Measurements from ENCODE around the gene TTC7B. TPM values are rescaled to one million over a fixed set of nuclear protein-coding genes. Genes with fewer than 3 reads are reported as not detected.

The TTC7B gene
- total RNA-seq, 2 experiments from 2014 or later = 5.6 to 7.8 TPM

DNA sequence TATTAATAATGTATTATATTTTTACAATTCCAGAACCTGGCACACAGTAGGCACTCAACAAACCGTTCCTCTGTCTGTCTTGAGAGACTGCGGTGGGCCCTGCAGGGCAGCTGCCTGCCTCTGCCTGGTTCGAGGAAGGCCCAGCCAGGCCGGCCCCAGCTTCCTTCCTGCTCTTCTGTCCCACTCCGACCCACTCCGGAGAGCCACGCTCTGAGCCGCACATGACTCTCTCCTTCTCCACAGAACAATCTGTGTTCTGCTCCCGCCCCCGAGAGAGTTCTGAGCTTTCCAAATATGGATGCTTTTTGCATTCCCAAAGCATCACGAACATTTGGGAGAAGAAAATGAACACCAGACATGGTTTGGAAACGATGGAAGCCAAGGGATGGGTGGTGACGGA is 57.3 kb downstream of the TTC7B start:
- H3K36me3 Mint-ChIP-seq (ENCODE audit: low read depth) = peaks cover 2% of the 10 kb centered on the region
- TF ChIP-seq CTCF (IDR thresholded peaks at IDR 0.05) = no peak
- no peaks in the 10 kb centered on the region for H3K27me3 Mint-ChIP-seq
- ATAC-seq = no peak
- peak overlapping the region; percentile 77 for H3K27ac Mint-ChIP-seq
- ChIA-PET POLR2A (interaction anchor here (1.0 to 1.9 kb wide), 6 partner anchors 14 to 376 kb away, joined by 3 to 7 read pairs (median 3); partner anchors contain the start of gene CALM1), CTCF (interaction anchor here (0.5 to 3.9 kb wide), 36 partner anchors 9 to 457 kb away, joined by 3 to 52 read pairs (median 4); no protein-coding TSS in a partner anchor)
- intact Hi-C loops (cut with micrococcal nuclease) = no loop called here
- DNase-seq = peak; percentile 24
- H3K4me3 Mint-ChIP-seq = peak overlapping the region; percentile 75
- peaks cover 8% of the 10 kb centered on the region for H3K9me3 Mint-ChIP-seq
- H3K4me1 Mint-ChIP-seq (ENCODE audit: low read depth) = peaks cover 15% of the 10 kb centered on the region

- CTCF ChIA-PET = interaction anchor here (0.5 to 3.9 kb wide), 43 partner anchors 9 to 457 kb away, joined by 3 to 52 read pairs (median 4); no protein-coding TSS in a partner anchor
- H3K27me3 Mint-ChIP-seq = no peaks in the 10 kb centered on the region
- ATAC-seq (peak; percentile 92), DNase-seq (peak; percentile 92)
- peaks cover 15% of the 10 kb centered on the region for H3K4me1 Mint-ChIP-seq (ENCODE audit: low read depth)
- H3K9me3 Mint-ChIP-seq = peaks cover 5% of the 10 kb centered on the region
- intact Hi-C loops (cut with micrococcal nuclease) = no loop called here
- peak; percentile 73 for TF ChIP-seq CTCF (IDR thresholded peaks at IDR 0.05)
- POLR2A ChIA-PET = interaction anchor here (1.0 to 1.9 kb wide), 6 partner anchors 14 to 376 kb away, joined by 3 to 7 read pairs (median 3); partner anchors contain the start of gene CALM1
- peaks cover 2% of the 10 kb centered on the region for H3K36me3 Mint-ChIP-seq (ENCODE audit: low read depth)
- H3K4me3 Mint-ChIP-seq = peak overlapping the region; percentile 75
- H3K27ac Mint-ChIP-seq = peak overlapping the region; percentile 77
Measured at GRCh38 chr14:90758028-90758889, 58.0 kb downstream of the TTC7B start.

- DNase-seq (no peak), ATAC-seq (no peak)
- H3K36me3 Mint-ChIP-seq (ENCODE audit: low read depth) = no peaks in the 10 kb centered on the region
- H3K4me1 Mint-ChIP-seq (ENCODE audit: low read depth) = peaks cover 15% of the 10 kb centered on the region
- no peak overlapping the region for H3K27ac Mint-ChIP-seq
- no peak for TF ChIP-seq CTCF (IDR thresholded peaks at IDR 0.05)
- peak overlapping the region; percentile 67 for H3K4me3 Mint-ChIP-seq
- ChIA-PET CTCF (interaction anchor here (0.9 to 3.9 kb wide), 11 partner anchors 9 to 454 kb away, joined by 3 to 52 read pairs (median 5); no protein-coding TSS in a partner anchor), POLR2A (interaction anchor here (0.7 to 1.9 kb wide), 3 partner anchors 136 to 373 kb away, joined by 3 to 7 read pairs (median 3); no protein-coding TSS in a partner anchor)
- intact Hi-C loops (cut with micrococcal nuclease) = no loop called here
- no peaks in the 10 kb centered on the region for H3K27me3 Mint-ChIP-seq
- H3K9me3 Mint-ChIP-seq = no peaks in the 10 kb centered on the region
Measured at GRCh38 chr14:90757452-90757851, 58.8 kb downstream of the TTC7B start.

DNA sequence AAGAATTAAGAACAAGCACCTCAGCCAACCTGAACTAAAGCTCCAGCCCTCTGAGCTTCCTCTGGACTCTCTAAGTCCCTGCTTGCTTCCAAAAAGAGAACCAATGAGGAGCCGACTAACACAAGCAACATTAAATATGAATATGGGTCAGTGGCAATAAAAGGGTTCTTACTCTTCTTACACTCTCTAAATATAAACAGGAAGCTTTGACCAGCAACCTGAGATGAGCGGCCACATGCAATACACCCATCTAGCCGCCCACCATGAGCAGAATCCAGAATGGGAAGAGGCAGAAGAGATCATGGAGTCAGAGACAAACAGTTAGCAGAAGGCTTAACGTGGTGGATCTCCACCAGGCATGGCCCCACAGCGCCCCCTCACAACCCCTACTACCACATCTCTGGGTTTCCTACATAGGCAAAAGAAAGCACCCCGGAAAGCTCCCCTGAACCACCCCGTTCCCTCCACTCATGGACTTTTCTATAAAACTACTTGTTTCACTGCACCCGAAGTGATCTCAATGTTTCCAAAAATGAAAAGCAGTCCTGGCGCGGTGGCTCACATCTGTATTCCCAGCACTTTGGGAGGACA is 59.4 kb downstream of the TTC7B start:
- no peak for TF ChIP-seq CTCF (IDR thresholded peaks at IDR 0.05)
- Mint-ChIP-seq H3K36me3 (ENCODE audit: low read depth) (no peaks in the 10 kb centered on the region), H3K4me1 (ENCODE audit: low read depth) (peaks cover 15% of the 10 kb centered on the region), H3K27me3 (no peaks in the 10 kb centered on the region), H3K9me3 (no peaks in the 10 kb centered on the region), H3K27ac (no peak overlapping the region), H3K4me3 (no peak overlapping the region)
- DNase-seq (peak; percentile 24), ATAC-seq (no peak)
- intact Hi-C loops (cut with micrococcal nuclease) = no loop called here
- CTCF ChIA-PET = interaction anchor here (1.5 to 3.9 kb wide), 5 partner anchors 8 to 60 kb away, joined by 8 to 52 read pairs (median 24); no protein-coding TSS in a partner anchor
- POLR2A ChIA-PET = interaction anchor here (0.7 to 1.0 kb wide), 3 partner anchors 135 to 466 kb away, joined by 3 read pairs; no protein-coding TSS in a partner anchor

All from activated CD8-positive, alpha-beta T cell treated with anti-CD3 and anti-CD28 coated beads for 36 hours (primary cell).